GM19452 (cell line): Measurements from ENCODE around the gene NIPA2.

Experiments used
- ATAC-seq: cut with Tn5 transposase; IDR thresholded peaks from one replicate; pipeline ENCODE4 v1.9.1; 2021; ENCODE audit not compliant: unreplicated experiment

Gene NIPA2

GRCh38 chr15:22895465-22896190 is 57.2 kb downstream of the NIPA2 start:
- no peak for ATAC-seq

- ATAC-seq, result no peak
These were observed 63.6 kb downstream of the NIPA2 start for GRCh38 chr15:22902046-22902445.

- no peak for ATAC-seq
These were observed 64.1 kb downstream of the NIPA2 start for GRCh38 chr15:22902578-22902977.

GRCh38 chr15:22902981-22903380 is 64.5 kb downstream of the NIPA2 start:
- no peak for ATAC-seq

- no peak for ATAC-seq
These were observed 65.0 kb downstream of the NIPA2 start for GRCh38 chr15:22903427-22903826.

- no peak for ATAC-seq
These were observed 65.6 kb downstream of the NIPA2 start for GRCh38 chr15:22903961-22904534.

- no peak for ATAC-seq
These were observed 66.3 kb downstream of the NIPA2 start for GRCh38 chr15:22904736-22905135.

GRCh38 chr15:22907161-22907950 is 68.9 kb downstream of the NIPA2 start:
- ATAC-seq, result no peak

- ATAC-seq, result no peak
These were observed 70.4 kb downstream of the NIPA2 start for GRCh38 chr15:22908830-22909229.

- no peak for ATAC-seq
These were observed 72.8 kb downstream of the NIPA2 start for GRCh38 chr15:22911306-22911705.

GRCh38 chr15:22912256-22912655 is 73.8 kb downstream of the NIPA2 start:
- no peak for ATAC-seq

- no peak for ATAC-seq
These were observed 75.3 kb downstream of the NIPA2 start for GRCh38 chr15:22913646-22914380.

GRCh38 chr15:22915866-22916515 is 77.5 kb downstream of the NIPA2 start:
- ATAC-seq, result no peak

GRCh38 chr15:22916606-22917350 is 78.3 kb downstream of the NIPA2 start:
- no peak for ATAC-seq

- no peak for ATAC-seq
These were observed 79.1 kb downstream of the NIPA2 start for GRCh38 chr15:22917556-22917955.
